Measurements from ENCODE around the gene CCDC33.
A peak's percentile ranks its signal among the peaks of the same experiment; 100 is the strongest.

Gene CCDC33

DNA sequence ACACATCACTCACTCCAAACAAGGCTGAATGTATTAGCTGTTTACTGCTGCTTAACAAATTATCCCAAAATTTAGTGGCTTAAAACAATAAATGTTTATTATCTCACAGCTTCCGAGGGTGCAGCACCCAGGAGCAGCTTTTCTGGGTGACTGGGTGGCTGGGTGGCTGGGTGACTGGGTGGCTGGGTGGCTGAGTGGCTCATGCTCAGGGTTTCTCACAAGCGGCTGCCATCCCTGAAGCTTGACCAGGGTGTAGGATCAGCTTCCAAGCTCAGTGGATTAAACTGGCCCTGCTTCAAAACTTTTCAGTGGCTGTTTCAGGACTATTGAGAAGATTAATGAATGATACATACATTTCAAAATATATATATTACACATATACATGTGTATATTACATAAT lies 133.6 kb downstream of the CCDC33 start:
- DNase-seq (ENCODE audit: extremely low read depth, low read depth), result no peak
- H3K4me3 ChIP-seq (replicated peaks; ENCODE audit: low read depth, low read length), result no peak overlapping the region

DNA sequence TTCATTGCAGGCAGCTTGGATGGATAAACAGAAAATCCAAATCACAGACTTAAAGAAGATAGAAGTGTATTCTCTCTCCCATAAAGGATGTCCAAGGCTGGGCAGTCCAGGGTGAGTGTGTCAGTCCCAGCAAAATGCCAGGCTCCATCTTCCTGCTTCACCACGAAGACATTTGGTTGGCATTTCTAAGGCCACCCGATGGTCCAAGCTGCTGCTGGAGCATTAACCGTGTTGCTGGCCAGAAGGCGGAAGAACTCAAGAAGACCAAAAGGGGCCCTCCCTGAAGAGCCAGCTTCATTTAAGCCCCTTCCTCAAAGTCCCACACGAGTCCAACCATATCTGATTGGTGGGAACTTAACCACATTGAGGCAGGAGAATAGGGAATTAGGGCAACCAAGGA lies 134.3 kb downstream of the CCDC33 start:
- no peak overlapping the region for H3K4me3 ChIP-seq (replicated peaks; ENCODE audit: low read depth, low read length)
- no peak for DNase-seq (ENCODE audit: extremely low read depth, low read depth)
- TF ChIP-seq, protein P1, sequence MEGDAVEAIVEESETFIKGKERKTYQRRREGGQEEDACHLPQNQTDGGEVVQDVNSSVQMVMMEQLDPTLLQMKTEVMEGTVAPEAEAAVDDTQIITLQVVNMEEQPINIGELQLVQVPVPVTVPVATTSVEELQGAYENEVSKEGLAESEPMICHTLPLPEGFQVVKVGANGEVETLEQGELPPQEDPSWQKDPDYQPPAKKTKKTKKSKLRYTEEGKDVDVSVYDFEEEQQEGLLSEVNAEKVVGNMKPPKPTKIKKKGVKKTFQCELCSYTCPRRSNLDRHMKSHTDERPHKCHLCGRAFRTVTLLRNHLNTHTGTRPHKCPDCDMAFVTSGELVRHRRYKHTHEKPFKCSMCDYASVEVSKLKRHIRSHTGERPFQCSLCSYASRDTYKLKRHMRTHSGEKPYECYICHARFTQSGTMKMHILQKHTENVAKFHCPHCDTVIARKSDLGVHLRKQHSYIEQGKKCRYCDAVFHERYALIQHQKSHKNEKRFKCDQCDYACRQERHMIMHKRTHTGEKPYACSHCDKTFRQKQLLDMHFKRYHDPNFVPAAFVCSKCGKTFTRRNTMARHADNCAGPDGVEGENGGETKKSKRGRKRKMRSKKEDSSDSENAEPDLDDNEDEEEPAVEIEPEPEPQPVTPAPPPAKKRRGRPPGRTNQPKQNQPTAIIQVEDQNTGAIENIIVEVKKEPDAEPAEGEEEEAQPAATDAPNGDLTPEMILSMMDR (IDR thresholded peaks at IDR 0.05; ENCODE audit: low read depth, low read length, missing control alignments), result no peak

More for the DNA sequence above, 133.6 kb downstream of the CCDC33 start:
- TF ChIP-seq, protein P1 (IDR thresholded peaks at IDR 0.05; ENCODE audit: low read depth, low read length, missing control alignments), result no peak

DNA sequence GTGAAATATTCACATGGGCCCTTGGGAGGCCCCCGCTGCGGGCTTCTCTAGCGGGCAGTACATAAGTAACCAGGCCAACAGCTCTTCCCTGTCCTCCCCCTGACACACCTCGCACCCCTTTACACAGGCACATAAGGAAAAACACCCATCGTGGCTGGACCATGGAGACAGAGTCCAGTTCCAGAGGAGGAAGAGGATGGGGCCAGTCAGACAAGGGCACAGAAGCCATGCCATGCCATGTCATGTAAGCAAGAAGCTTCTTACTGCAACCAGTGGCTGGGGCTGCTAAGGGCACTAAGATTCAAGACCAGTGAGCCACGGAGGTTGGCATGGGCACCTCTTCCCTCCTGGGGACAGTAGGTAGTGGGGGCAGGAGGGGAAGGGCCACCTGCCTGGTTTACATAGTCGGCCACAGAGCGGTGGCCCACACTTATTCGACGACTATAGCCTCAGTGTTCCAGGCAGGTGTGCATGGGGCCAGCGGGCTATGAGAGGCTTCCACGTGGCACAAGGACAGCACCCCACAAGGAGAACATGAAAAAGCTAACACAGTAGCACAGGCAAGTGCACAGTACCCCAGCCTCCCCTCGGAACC lies 137.0 kb downstream of the CCDC33 start:
- H3K4me3 ChIP-seq (replicated peaks; ENCODE audit: low read depth, low read length), result peak overlapping the region; percentile 53
- TF ChIP-seq, protein P1 (IDR thresholded peaks at IDR 0.05; ENCODE audit: low read depth, low read length, missing control alignments), result no peak
- DNase-seq (ENCODE audit: extremely low read depth, low read depth), result no peak

DNA sequence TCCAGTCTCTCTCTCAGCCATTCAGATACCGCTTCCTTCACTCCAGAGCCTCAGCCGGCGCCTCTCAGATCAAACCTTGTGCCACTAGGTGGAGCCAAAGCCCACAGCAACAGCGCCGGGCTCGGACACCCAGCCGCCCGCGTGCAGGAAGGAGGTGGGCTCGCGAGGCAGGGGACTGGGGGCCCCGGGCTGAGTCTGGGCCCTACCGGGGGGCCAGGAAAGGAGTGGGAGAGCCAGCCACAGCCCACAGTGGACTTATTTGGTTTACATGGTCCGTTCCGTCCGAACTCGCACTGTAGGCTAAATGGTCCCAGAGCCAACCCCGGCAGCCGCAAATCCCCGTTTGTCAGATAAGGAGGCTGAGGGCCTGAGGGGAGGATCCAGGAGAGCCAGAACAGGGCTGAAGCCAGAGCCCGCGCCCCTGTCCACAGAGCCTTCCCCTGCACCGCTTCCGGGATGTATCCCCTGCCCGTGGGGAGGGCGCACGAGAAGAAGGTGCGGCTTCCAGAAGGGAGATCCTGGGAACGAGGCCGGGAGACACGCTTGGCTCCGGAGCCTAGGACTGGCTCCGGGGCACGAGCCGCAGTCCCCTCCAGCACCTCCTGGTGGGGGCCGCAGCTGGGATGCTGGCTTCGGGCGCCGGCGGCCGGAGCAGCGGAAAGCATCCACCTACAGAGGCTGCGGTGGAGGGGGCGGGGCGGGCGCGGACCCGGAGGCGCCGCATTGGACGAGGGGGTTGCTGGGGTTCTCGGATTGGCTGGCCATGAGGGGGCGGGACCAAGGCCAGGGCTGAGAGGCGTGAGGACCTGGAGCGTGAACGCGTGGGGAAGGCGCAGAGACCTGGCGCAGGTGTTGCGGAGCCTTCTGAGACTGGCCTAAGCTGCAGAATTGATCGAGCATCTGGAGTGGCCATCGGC lies 137.9 kb downstream of the CCDC33 start:
- peak overlapping the region; percentile 53 for H3K4me3 ChIP-seq (replicated peaks; ENCODE audit: low read depth, low read length)
- DNase-seq (ENCODE audit: extremely low read depth, low read depth), result peak; percentile 52
- TF ChIP-seq, protein P1 (IDR thresholded peaks at IDR 0.05; ENCODE audit: low read depth, low read length, missing control alignments), result peak; percentile 88

DNA sequence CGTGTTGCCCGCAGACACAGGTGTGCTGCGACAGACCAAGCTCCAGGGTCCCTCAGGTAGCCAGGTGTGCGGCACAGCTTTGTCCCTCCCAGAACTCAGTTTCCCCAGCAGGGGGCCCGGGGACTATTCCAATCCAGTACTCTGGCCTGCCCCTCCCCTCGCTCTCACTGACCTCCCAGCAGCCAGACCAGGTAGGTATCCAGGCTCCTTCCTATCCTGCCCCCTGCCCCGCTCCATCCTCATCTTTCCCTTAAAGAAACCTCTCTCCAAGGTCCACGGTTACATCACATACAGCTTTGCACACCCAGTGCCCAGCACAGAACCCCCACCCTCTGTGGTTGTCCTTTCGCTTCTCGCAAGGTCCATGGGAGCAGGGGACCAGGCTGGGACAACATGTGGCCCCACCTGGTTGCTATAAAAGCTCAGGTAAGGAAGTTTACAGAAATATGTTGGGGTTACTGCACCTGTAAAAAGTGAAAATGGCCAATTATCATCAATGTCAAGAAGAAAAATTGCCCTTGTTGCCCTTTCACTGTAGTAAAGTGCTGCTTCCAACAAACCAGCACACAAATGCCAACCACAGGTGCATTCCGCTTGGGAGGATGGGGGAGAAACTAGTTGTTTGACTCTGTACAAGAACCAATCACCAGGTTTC lies 138.6 kb downstream of the CCDC33 start:
- peak overlapping the region; percentile 53 for H3K4me3 ChIP-seq (replicated peaks; ENCODE audit: low read depth, low read length)
- DNase-seq (ENCODE audit: extremely low read depth, low read depth), result no peak
- TF ChIP-seq, protein P1 (IDR thresholded peaks at IDR 0.05; ENCODE audit: low read depth, low read length, missing control alignments), result no peak

DNA sequence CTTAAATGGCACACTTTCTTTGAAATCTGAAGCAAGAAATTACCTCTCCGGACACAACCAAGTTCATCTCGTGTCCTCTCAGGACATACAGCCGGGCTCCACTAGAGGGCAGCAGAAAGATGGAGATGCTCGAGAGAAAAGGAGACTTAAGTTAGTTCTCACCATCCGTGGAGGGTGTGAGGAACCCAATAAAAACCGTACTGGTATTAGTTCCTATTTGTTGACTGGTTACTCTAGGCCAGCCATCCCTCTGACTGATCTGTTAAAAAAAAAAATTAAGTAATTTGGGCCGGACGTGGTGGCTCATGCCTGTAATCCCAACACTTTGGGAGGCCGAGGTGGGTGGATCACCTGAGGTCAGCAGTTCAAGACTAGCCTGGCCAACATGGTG lies 139.2 kb downstream of the CCDC33 start:
- TF ChIP-seq, protein P1 (IDR thresholded peaks at IDR 0.05; ENCODE audit: low read depth, low read length, missing control alignments), result peak; percentile 95
- no peak overlapping the region for H3K4me3 ChIP-seq (replicated peaks; ENCODE audit: low read depth, low read length)
- DNase-seq (ENCODE audit: extremely low read depth, low read depth), result peak; percentile 50
